Activated effector memory CD4-positive, alpha-beta T cell treated with anti-CD3 and anti-CD28 coated beads, Interleukin-2, amount 50 U/mL, for 16 hours (primary cell): ENCODE results near the gene DNAJB8.

Source experiments
- DNase-seq: peaks from one replicate; pipeline ENCODE4 v3.0.0-alpha.2; 2020

DNAJB8 gene

DNA sequence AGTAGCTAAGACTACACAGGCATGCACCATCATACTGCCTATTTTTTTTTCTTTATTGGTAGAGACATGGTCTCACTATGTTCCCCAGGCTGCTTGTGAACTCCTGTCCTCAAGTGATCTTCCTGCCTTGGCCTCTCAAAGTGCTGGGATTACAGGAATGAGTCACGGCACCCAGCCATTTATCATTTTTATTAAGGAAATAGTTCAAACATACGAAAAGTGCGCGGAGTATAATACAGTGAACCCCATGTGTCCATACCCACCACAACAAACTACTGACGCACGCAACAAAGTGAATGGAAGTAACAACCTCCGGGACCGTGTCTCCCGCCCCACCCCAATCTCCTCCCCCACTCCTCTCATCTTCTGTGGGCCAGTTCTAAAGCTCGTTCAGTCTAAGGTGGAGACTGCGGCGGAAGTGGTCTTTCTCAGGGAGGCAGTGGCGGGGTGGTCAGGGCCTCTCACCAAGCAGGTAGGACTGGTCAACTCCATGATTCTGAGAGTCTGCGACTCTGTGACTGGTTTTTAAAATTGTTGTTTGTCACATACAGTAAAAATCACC is 42.1 kb downstream of the DNAJB8 start:
- DNase-seq: no peak

DNA sequence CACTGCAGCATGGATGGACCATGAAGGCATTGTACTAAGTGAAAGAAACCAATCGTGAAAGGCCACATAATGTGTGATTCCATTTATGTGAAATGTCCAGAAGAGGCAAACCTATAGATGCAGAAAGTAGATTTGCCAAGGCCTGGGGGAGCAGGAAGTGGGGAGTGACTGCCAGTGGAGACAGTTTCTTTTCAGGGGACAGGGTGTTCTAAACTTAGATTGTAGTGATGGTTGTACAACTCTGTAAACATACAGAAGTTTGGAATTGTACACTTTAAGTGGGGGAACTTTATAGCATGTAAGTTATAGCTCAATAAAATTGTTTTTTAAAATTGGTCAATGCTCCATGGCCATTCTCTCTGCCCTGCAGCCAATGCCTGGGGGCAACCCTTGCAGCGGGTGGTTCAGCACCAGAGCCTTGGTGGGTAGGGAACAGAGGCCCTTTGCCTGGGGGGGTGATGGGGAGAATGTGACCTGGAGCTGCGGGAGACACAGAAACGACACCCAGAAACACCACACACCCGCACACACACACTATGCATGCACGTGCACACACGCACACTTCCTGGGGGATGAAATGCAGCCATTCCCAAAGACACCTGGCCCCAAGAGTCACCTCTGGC is 43.1 kb downstream of the DNAJB8 start:
- DNase-seq: no peak

DNA sequence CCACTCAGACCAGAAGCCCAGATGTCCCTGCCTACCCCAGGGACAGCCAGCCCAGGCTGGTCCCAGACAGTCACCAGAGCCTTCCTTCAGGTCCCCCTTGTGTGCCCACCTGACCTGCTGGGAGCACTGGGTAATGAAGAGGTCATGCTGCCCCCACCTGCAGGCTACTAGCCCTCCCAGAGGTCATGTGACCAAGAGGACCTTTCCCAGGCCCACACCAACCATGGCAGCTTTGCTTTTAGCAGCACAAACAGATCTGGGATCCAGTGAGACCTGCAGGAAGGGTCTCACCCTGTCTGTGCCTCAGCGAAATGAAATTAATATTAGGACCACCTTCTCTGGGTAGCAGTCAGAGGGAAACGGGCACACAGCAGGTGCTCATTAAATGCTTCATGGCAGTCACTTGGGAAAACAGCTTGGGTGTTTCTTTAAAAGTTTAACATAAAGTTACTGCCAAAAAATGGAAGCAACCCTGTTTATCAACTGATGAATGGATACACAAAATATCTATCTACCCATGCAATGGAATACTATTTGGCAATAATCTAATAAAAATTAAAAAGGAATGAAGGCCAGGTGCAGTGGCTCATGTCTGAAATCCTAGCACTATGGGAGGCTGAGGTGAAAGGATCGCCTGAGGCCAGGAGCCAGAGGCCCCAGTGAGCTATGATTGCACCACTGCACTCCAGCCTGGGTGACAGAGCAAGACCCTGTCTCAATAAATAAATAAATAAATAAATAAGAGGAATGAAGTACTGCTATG is 43.7 kb downstream of the DNAJB8 start:
- no peak for DNase-seq

DNA sequence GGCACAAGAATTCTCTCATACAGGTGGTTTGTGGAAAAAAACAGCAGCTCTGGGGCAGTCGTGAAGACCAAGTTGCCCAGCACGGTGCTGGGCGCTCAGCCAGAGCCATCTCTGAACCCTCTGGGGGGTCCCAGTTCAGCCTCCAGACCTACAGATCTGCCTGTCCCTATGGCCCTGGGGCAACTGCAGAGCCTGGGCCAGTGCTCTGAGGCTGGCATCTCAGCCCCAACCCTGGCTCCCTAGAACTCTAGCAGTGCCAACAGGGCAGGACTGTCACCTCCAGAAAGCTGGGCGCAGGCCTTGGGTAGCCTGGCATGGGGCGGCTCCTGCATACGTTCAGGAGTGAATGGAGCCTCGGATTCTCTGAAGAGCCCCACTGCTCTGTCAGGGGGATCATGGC is 44.7 kb downstream of the DNAJB8 start:
- DNase-seq: no peak

DNA sequence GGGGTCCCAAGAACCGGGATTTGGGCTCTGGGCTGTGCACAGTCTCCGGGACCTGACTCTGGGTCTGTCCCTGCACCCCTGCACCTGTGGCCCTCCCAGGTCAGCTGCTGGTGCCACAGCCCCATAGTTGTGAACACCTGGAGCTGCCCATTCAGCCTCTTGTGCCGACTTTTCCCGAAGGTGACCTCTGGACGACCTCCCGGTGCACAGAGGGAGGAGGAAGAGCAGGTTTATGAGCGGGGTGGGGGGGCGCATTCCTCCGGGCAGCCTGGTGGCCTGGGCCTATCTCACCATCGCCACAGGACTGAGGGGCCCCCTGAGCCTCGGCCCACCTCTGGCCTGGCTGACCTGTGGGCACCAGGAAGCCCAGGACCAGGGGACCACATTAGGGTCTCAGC is 45.3 kb downstream of the DNAJB8 start:
- DNase-seq: no peak

DNA sequence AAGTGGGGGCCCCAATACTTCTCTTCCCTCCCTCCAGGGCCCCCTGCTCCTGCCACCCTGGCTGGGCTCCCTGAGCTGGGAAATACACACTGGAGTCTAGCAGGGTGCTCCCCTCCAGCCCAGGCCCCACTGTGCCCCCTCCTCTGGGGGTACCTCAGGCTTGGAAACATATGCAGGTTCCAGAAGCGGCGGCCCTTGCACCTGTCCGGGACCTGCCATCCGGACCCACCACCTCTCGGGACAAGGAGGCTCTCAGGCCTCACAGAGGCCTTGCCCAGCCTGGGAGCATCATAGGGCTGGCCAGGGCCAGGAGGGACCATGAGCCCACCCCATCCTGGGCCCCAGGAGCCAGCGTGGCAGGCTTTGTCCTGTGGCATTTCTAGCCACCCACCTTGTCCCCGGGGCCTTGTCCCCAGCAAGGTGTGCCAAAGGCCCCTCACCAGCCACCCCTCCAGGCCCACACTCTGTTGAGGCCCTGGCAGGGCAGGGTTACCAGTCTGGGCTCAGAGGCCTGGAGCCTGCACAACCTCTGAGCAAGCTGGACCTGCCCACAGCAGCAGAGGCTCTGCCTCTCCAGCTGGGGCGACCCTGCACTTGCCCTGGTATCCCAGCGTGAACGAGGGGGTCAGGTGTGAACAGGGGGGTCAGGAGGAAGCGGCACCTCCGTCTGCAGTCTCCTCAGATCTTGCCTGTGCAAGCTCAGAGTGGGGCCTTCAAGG is 45.8 kb downstream of the DNAJB8 start:
- DNase-seq: no peak

DNA sequence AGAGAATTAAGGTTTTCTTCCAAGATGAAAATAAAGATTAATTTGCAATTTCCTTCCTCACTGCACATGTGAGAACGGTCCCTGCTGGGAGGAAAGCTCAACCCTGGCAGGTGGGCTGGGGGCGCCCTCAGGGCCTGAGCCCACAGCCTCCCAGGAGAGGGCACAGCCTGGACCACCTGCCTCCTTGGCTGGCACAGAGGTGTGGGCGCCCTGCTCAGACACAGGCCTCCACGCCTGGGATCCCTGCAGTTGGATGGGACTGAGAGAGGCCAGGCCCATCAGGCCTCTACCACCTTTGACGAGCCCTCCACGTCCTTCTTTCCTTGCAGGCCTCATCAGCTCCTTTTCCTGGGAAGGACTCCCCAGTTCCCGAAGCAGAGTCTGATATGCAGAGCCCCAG is 46.4 kb downstream of the DNAJB8 start:
- DNase-seq: no peak

DNA sequence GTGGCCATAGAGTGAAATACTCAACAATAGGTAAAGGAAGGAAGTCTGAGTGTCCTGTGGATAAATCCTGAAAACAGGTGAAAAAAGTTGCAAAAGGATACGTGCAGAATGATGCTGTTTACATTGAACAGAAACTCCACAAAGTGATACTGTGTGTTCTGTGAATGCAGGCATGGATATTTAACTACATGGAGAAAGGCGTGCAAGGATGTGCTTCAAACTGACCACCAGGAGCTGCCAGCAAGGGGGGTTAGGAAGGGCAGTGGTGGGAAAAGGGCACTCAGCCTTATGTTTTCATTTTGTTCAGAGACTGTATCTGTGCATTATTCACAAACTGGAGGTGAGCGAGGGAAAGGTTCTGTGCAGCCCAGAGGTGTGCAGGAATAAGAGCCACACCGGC is 47.4 kb downstream of the DNAJB8 start:
- no peak for DNase-seq

DNA sequence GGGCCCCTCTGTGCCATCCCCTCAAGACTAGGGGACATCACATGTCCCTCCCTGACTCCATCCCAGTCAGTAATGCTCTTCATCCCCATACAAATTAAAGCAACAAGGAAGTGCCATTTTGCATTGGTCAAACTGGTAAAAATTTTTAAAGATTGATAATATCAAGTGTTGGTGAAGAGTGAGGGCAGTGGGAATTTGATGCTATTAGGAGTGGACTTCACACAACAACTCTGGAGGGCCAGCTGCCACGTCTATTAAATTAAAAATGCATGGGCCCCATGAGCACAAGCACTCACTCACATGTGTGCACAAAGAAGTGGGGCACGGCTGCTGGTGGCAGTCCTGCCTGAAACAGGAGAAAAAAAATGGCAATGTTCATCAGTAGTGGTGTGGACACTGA is 47.8 kb downstream of the DNAJB8 start:
- DNase-seq: no peak

DNA sequence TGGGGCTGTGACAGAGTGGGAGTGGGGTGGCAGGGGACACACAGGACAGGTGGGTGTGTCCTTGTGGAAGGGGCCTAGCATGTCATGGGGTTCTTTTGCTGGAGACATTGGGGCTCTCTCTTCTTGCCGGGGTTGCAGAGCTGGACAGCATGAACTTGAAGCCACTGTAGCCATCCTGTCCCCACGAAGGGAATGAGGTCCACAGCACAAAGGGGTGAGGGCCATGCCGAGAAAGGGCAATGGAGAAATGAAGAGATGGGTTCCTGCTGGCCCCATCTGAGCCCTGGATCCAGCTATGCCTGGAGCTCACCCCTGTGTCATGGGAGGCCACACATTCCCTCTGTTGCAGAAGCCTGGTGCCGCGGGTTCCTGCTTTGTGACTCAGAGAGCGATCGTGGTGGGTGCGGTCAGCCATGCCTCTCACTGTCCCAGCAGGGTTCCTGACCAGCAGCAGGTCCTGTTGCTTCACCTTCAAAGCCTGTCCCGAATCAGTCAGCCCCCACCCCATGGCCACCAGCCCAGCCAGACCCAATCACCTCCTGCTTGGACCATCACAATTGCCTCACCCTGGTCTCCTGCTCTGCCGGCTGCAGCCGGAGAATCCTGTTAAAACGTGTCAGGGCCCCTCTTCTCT is 50.0 kb downstream of the DNAJB8 start:
- no peak for DNase-seq

DNA sequence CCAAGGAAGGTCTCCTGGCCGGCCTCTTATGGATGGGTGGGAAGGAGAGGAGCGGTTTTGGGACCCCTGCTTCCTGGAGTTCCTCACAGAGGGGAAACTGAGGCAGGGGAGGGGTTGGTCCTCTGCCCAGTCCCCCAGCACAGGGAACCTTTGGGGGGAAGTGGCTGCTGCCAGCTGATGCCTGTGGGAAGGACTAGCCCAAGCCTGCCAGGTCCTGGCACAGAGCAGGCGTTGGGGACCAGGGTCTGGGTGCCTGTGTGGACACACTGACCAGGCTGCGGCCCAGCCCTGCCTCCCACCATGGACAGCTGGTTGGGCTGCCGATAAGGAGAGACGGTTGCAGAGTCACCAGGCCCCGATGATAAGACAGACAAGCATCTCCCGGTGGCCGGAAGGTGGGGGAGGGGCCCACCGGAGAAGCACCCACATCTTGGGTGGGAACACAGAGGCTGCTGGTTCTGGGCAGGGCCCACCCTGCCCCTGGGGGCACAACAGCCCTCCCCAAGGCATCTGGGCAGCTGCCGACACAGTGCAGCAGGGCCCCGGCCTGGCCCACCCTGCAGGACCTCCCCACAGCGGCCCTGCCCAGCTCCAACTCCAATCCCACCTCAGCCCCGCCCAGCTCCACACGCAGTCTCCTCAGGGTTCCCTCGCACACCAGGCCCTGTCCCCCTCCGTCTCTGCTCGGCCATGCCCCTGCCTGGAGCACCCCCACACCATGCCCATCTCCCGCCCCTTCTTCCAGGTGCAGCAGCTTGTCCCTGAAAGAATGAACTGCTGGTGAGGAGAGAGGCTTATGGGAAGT is 50.7 kb downstream of the DNAJB8 start:
- no peak for DNase-seq

DNA sequence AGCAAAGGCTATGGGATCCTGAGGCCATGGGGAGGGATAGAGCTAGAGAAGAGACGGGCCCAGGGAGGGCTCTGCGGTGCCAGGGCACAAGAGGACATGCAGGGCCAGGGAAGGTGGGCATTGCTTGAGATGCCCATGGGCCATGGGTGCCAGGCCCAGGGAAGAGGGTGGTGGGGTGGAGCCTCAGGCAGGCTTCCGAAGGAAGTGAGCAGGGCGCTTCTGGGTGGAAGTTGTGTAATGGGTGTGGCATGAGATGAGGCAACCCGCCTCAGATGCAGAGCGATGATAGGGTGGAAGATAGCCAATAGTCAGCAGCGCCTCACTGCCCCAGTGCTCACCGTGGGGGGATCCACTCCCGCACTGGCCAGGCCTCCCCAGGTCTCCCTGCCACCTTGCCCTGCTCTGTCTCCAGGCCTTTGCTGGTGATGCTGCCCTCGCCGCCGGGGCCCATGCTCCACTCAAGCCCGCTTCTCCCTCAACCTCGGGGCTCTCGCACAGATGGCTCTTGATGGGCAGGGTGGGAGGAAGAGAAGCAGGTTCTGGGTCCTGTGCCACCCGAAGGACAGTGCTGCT is 51.4 kb downstream of the DNAJB8 start:
- DNase-seq: no peak

DNA sequence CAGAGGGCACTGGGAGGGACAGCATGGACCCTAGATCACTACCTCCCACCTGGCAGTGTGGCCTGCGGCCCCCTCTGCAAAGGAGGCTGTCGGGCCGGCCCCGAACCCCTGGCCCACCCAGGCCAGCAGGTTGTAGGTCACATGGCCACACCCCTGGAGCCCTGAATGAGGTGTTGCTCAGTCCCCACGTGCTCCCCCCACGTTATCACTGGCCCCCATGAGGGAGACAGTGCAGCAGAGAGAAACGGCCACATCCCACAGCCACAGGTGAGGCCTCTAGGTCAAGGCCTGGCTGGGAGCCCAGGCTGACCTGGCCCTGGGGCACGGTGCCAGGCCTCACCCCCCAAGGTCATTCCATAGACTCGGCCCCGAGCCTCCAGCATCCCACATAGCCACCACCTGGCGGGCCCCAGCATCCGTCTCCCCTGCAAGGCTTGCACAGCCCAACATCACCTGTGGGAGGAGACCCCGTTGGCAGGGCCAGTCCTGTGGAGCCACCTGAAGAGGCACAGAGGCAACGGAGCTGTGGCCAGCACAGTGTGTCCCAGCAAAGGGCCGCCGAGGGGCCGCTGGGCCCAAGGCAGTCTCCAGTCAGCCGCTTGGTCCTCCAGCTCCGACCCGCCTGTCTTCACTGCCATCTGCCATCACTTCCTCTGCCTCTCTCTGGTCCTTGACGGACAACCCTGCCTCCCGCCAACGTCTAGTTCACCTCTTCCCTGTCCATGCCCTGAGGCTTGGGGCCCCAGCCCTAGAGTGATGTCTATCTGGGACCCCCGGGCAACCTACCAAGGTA is 53.1 kb downstream of the DNAJB8 start:
- DNase-seq: no peak

DNA sequence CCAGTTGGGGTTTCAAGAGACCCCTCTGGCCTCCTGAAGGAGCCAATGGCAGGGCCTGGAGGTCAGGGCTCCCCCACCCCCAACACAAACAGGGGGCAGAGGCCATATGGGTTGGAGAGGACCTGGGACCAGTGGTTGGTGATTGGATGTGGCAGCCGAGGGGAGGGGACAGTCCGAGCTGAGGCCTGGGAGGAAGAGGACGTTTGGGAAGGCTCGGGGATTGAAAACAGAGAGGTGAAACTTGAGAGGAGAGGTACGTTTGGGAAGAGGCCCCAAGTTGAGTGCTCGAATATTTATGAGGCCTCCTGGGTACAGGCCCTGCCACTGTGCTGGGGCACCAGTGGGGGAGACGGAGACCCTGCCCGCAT is 53.7 kb downstream of the DNAJB8 start:
- no peak for DNase-seq
